Stimulated activated CD8-positive, alpha-beta memory T cell treated with anti-CD3 and anti-CD28 coated beads, Interleukin-12 subunit alpha, Interleukin-12 subunit beta, amount 100 ng/mL, for 1 hour (primary cell): Measurements from ENCODE around the gene ULK2.

Experiments used
- DNase-seq: peaks from one replicate; pipeline ENCODE4 v3.0.0-alpha.2; 2020; ENCODE audit warnings: low read depth

ULK2 gene

DNA sequence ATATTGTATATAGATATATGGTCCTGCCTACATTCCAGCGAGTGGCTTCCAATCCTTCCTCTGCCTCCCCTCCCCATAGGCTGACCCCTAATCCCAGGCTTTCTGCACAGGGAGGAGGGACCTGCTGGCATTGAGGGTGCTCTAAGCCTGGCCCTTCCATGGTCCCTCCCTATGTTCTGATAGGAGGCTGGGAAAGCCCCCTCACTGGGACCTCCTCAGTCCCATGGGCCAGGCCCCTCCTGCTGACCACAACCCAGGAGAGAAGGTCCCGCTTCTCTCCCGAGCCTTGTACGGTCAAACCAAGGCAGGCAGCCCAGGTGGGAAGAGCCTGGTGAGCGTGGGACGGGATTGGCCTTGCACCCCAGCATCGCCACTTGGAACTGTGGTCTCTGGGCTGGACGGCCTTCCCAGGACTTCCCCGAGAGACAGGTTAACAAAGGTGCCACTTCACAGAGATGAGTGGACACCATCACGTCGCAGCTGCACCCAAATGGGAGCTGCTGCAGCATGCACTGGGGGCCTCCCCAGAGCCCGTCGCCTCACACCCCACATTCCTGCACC lies 120.5 kb downstream of the ULK2 start:
- DNase-seq: no peak

DNA sequence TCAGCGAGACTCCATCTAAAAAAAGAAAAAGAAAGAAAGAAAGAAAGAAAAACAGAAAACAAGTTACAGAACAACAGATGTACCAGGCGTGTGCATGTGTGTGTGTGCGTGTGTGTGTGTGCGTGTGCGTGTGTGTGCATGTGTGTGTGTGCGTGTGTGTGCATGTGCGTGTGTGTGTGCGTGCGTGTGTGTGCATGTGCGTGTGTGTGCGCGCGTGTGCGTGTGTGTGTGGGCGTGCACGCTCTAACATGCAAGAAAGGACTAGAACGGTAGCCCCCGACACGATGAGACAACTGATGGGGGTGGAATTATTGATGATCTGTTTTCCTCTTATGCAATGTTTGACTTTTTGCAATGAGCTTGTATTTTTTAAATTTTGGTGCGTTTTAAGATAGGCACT lies 121.2 kb downstream of the ULK2 start:
- no peak for DNase-seq

DNA sequence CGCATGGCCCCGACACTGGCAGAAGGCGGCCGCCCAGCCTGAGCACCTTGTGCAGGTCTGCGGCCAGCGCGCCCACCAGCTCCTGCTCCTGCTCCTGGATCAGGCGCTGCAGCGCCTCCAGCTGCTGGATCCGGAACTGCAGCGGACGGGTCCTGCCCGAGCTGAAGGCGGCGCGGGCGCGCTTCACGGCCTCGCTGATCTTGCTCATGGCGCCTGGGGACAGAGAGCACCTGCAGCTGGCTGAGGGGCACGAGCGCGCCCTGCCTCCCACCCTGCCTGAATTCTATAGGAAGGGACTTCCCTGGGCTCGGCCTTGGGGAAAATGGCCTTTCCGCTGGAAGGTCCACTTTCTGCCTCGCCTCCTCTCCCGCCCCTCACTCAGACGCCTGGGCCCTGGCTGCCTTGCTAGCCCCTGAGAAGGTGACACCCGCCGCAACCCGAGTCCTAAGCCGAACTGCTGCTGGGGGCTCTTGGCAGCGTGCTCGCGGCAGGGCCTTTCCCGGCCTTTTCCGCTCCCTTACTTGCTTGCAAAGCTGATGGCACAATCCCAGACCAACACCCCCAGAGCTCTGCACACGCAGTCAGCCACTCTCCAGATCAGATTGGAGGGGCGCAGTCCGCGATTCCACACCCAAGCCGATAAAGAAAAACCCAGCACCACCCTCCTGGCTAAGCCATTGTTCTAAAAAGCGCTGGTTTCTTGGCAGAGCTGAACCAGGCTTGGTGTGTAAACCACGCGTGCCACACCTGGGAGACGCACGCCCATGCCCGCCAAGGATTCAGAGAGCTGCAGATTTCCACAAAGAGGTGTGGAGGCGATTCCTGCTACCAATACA lies 122.6 kb downstream of the ULK2 start:
- peak; percentile 62 for DNase-seq

DNA sequence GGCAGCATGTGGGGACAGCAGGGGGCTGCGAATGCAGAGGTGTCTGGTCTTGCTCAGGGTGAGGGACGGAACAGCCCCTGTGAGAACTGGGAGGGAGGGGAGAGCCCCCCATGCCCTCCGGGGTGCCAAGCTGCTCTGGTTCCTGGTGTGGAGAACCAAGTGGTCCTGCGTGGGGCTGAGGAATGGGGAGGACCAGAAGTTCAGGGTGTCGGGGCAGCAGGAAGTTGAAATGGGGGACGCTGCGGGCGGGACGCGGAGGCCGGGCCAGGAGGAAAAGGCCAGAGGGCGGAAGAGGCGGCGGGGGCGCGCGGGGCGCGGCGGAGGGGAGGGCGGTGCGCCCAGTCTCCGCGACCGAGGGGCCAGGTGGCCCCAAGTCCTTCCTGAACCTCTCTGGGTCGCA lies 123.2 kb downstream of the ULK2 start:
- no peak for DNase-seq

DNA sequence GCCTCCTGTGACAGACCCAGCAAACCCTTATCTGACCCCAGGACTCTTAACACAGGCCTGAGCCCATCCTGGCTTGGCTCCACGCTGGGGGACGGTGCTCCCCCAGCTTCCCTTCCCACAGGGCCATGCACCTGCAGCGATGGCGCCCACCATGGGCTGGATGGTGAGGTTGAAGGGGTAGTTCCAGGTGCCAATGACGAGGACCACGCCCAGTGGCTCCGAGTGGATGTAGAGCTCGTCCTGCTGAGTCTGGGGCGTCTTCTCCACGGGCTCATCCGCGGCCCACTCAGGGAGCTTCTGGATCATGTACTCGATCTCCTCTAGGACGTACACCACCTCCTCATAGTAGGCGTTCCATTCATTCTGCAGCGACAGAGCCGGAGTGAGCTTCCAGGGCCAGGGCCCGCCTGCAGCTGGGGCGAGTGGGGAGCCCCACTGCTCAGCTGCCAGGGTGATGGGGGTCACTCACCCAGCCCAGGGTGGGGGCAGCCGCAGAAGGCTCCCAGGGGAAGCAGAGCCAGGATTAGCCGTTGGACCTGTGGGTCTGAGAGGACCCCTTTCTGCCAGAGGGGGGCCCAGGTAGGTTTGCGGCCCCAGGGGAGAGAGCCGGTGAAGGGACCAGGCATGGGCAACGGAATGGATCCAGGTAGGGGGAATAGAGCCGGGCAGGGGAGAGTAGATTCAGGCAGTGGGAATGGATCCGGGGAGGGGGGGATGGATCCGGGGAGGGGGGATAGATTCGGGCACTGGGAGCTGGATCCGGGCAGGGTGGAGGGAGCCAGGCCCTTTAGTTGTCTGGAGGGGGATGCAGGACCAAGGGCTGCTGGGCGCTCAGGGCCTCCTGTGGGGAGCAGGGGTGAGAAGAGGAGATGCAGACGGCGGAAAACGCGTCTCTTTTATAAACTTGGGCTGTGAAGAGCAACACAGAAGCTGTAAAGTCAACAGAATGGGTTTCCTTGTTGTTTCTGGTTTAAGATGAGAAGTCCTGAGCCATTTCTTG lies 124.3 kb downstream of the ULK2 start:
- DNase-seq: no peak

DNA sequence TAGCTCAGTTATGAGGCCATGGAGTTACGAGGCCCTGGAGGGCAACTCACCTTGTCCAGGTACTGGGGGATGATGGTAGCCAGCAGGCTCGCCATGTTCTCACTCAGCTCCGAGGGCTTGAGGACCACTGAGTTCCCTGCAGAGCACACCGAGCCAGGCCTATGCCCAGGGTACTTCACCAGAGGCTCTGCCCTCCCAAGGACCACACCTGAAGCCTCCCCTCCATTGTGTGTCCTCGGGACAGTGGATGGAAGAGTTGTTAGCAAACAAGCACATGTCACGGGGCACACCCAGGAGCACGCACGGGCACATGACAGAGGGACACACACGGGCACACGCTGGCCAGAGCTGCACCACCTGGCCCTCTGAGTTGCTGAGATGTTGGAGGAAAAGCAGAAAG lies 125.2 kb downstream of the ULK2 start:
- no peak for DNase-seq

DNA sequence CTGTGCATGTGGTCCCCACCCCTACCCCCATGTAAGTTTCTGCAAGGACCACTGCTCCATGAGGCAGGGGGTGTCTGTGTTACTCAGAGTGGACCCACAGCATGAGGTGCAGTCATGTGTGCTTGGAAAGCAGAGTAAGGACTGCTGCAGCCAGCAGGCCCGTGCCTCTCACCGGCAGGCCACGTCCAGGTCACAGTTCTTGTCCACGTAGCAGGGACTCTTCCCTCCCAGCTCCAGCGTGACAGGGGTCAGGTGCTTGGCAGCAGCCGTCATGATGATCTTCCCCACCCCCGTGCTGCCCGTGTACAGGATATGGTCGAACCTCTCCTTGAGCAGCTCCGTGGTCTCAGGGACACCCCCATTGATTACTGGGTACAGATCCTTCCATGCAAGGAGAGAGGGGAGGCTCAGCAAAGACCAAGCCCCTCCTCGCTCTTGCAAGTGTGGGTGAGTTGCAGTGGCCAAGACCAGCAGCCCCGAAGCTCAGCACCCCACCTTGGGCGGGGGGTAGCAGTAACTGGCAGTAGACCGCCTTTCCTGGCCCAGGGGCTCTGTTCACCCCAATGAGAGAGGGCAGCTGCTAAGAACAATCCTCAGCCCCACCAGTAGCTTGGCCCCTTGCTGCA lies 125.8 kb downstream of the ULK2 start:
- DNase-seq: no peak

DNA sequence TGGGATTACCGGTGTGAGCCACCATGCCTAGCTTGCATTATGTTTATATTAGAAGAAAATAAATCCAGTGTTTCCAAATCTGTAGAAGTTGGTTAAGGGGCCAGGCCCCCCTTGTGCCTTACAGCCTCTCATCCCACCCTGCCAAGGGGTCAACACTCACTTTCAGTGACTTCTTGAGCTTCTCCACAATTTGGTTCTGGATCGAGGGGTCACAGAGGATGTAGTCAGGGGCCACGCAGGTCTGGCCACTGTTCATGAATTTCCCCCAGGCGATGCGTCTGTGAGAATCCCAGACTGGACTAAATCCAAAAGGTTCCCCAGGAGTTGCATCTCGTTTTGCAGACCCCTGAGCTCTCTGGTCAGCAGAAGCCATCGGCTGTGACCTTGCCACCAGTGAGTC lies 126.8 kb downstream of the ULK2 start:
- no peak for DNase-seq

DNA sequence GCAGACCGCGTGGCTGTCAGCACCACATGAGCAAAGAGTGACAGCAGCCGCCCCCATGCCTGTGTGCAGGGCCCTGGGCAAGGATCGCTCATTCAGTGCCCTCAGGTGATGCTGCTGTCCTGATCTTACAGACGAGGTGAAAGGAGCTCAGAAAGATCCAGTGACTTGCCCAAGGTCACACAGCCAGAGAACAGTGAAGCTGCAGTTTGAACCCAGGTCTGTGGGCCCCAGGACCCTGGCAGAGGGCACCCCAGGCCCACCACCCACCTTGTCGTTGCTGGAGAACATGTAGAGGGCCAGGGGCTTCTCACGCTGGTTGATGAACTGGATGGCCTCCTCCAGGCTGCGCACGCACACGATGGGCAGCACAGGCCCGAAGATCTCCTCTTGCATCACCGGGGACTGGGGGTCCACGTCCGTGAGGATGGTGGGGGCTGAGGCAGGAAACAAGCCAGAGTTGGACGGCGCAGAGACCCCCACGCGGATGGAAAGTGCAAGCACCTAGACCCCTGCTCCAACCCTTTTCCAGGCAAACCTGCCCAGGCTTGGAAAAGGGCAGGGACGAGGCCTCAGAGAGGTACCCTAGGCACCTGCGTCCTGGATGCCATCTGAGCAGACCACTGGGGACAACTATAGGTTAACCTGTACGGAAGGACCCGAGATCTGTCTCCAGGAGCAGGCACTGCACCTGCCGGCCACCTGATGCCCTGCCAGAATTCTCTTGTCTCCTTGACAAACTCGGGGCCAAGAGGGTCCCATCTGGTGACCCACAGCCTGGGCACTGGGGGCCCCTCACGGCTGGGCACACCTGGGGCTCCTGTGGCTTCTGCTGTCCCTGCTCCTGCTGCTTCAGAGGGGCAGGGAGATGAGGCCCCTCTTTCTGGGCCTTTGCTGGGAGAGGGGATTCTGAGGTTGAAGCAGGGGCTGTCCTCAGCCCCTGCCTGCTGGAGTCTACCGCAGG lies 128.2 kb downstream of the ULK2 start:
- DNase-seq: no peak

DNA sequence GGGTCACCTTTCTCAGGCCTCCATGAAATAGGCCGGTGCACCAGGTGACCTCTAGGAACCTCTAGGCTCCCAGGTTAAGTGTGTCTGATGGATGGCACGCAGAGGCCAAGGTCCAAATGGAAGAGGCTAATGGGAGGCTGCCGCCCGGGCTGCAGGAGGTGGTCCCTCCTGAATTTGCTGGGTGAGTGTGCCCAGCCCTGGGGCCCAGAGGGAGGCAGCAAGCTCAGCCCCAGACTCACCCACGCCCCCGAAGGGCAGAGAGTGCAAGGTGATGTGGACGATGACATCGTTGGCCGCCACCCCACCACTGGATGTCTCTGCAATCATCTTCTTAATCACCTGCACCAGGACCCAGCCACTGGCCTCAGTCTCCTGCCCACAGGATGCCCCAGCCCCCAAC lies 129.0 kb downstream of the ULK2 start:
- no peak for DNase-seq

DNA sequence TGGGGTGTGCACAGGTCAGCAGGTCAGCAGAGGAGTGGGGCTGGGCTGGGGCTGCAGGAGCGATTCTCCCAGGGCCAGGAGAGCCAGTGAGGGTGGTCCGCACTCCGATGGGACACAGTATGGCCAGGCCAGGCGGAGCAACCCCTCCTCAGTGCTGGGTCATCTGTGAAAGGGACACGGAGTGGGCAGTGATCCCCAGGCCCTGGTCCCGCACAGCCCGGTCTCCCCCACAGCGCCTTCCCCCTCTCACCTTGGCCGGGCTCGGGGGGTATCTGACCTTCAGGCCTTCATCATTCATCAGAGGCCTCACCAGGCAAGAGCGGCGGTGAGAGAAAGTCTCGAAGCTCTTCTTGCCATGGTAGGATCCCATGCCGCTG lies 129.7 kb downstream of the ULK2 start:
- no peak for DNase-seq

DNA sequence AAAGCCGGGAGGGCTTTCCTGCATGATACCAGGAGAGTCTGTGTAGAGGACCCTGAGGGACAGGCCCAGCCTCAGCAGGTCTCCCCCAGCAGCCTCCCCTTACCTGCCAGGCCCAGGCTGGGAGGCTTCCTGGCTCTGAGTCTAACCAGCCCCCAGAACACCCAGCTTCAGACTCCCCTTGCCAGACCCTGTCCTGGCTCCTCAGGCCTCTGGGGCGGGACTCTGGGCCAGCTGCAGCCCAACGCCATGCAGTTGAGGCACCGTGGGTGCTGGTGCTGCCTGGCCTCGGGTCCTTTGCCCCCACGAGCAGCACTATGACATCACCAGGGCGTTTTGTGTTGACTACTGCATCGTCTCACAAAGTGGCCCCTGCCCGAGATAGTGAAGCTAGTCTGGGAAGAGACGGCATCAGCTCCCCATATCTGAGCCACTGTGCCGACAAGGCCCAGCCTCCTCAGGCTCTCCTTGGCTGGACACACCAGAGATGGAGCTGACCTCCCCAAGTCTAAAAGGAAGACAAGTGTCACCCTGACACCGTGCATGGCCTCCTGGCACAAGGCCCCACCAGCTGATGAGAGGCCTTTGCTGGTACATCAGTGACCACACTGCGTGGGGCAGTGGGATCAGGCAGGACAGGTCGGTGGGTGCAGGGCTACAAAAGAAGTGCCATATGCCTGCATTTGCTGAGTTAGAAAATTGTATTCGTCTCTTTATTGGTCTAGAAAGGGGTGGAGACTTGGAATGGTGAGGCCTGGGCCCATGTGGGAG lies 130.2 kb downstream of the ULK2 start:
- DNase-seq: no peak

DNA sequence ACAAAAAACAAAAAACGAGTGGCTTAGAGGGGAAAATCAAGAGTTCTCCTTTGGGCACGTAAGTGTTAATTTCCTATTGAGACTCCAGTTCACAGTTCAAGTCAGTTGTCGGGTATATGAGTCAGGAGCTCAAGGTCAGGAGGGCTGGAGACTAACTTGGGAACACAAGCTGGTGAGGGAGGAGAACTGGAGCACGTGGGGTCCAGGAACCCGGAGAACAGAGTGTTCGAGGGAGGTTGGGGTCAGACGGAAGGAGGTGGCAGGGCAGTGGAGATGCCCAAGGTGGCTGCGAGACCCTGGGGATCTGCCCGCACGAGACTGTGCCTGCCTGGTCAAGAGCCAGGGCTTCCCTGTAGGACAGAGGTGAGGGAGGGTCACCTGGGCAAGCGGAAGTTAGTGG lies 131.7 kb downstream of the ULK2 start:
- DNase-seq: no peak

DNA sequence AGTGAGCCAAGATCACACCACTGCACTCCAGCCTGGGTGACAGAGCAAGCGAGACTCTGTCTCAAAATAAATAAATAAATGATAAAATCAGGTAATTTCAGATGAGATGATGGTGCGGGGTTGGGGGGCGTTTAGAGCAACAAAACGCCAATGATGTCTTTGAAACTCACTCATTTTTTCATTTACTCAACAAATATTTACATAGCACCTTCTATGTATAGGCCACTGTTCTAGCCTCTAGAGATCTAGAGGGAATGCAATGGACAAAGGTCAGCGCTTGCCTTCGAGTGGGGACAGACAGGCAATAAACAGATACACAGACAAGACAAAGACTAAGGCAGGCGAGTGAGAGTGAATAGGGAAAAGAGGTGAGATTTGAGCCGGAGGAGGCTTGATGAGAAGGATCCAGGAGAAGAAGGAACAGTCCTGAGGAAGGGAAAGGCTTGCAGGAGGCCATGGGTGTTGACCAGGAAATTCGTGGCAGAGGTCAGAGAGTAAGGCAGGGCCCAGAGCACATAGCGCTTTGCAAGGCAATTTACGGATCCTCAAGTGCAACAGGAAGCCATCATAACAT lies 133.7 kb downstream of the ULK2 start:
- no peak for DNase-seq

DNA sequence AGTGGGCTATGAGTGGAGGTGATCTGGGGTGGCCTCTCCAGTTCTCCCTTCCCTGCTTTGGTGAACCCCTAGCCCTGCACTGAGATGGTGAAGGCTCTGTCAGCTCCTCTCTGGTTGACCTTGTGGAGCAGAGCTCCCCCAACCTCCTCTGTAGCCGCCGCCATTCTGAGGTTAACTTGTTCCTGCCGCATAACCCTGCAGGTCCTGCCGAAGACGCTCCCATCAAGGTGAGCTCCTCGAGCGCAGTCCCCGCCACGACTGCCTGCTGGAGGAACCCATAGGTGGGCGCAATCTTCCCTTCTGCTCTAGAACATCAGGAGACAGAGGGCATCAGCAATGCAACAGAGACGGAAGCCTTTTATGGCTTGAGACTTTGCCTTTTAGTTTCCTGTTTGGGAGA lies 136.1 kb downstream of the ULK2 start:
- DNase-seq: no peak

DNA sequence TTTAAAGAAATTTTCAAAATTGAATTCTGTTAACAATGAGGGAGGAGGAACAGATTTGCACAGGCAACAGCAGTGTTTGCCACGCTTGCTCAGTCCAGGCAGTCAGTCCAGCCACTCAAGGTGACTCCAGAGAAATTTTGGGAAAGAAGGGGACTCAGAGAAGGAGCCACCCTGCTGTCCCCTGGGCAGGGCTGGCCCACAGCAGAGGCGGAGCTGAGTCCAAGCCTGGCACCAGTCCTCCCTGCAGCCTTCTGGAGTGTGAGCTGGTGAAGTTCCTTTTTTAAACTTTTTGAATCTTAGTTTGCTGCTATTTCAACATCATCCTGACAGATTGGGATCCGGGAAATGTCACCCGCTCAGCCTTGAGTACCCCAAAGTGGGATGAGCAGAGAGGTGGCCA lies 136.9 kb downstream of the ULK2 start:
- DNase-seq: no peak

DNA sequence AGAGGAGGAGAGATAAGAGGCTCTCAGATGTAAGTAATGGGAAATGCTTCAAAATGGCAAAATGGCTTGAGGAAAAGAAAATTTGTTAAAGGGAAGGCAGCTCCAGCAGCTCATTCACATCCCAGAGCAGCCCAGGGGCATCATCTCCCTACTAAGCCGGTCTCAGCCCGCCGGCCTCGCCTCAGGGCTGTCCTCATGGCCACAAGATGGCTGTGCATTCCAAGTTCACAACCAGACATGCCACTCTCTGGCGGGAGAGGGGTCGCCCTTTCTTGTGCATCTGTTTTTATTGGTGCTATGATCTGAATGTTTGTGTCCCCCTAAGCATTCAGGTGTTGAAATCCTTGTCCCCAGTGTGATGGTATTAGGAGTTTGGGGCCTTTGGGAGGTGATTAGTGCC lies 137.8 kb downstream of the ULK2 start:
- no peak for DNase-seq

DNA sequence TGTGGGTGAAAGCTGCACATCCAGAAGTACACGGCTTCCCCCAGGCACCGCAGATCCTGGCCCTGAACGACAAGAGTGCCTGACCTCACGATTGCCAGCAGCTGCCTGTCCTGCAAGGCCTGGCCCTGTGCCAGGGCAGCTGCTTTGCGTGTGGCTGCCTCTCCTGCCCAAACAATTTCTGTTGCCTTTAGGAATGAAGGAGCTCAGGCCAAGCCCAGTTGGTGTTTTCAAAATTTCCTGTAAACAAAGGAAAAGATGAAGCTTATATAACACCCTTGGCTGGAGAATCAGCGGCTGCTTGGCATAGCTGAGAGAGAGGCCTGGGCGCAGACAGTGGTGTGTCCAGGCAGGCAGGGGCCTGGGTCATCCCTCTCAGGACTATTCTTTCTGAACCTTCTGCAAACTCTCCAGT lies 139.6 kb downstream of the ULK2 start:
- no peak for DNase-seq

DNA sequence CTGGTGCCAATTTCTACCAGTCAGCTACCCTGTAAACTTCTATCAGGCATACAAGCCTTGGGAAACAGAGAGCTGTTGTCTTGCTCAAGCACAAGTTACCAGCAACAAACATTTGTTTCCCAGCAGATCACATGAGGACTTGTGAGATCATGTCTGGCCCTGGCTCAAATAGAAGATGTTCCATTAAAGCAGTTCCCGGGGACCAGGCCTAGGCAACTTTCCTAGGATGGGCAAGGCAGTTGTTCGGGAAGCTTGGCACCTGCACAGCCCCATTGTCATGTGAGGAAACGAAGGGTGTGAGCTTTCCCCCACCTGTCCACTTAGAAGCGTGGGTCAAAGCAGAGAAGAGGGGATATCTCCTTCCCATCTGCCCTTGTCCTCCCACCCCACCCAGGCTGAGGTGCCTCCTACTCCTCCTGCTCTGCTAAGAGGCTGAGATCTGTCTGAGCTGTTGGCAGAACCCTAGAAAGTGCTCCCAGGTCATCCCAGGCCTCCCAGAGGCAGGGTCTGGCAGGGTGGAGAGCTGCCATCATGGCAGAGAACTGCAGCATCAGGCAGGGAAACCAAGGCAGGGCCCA lies 140.1 kb downstream of the ULK2 start:
- DNase-seq: no peak
